ENCODE measurements around the gene SLC25A10.
"Not testable (repeated sequence)": the region's sequence is repeated elsewhere in the genome, so short reads cannot be mapped to it uniquely, and the experiment has no call there.

The SLC25A10 gene

GRCh38 chr17:81675515-81676221, 36.4 kb upstream of the SLC25A10 start:
- not testable (repeated sequence) for H3F3A ChIP-seq (ENCODE audit: insufficient read depth, low read length); H3K79me2 ChIP-seq (ENCODE audit: low read length); H3K4me2 ChIP-seq (ENCODE audit: low read depth, low read length); H3K4me3 ChIP-seq (ENCODE audit: low read length); H3K9me2 ChIP-seq (replicated peaks; ENCODE audit: insufficient read depth, low read length); H3K36me3 ChIP-seq (replicated peaks; ENCODE audit: insufficient read depth, low read length); H3K27ac ChIP-seq (ENCODE audit: low read length); H3K27me3 ChIP-seq (replicated peaks; ENCODE audit: insufficient read depth, low read length); H4K20me1 ChIP-seq (ENCODE audit: insufficient read depth, low read length); H3K9me3 ChIP-seq (replicated peaks; ENCODE audit: insufficient read depth, low read length); H3K4me1 ChIP-seq (ENCODE audit: low read length); H2AFZ ChIP-seq (ENCODE audit: low read length); DNase-seq; H3K9ac ChIP-seq (ENCODE audit: low read length)
- peak; percentile 38 for TF ChIP-seq CTCF (IDR thresholded peaks at IDR 0.05; ENCODE audit: low read length)

GRCh38 chr17:81676906-81677305, 35.2 kb upstream of the SLC25A10 start:
- Histone ChIP-seq H3K79me2 (ENCODE audit: low read length) (peaks cover 3% of the 10 kb centered on the region), H3K27ac (ENCODE audit: low read length) (no peak overlapping the region), H3K4me2 (ENCODE audit: low read depth, low read length) (no peak overlapping the region), H3F3A (ENCODE audit: insufficient read depth, low read length) (0 out of 2 replicates have a peak, but pooled peaks cover 4% of the 10 kb centered on the region), H3K36me3 (replicated peaks; ENCODE audit: insufficient read depth, low read length) (no peaks in the 10 kb centered on the region), H3K27me3 (replicated peaks; ENCODE audit: insufficient read depth, low read length) (no peaks in the 10 kb centered on the region), H3K4me1 (ENCODE audit: low read length) (no peaks in the 10 kb centered on the region), H4K20me1 (ENCODE audit: insufficient read depth, low read length) (no peaks in the 10 kb centered on the region), H3K9me3 (replicated peaks; ENCODE audit: insufficient read depth, low read length) (no peaks in the 10 kb centered on the region), H3K4me3 (ENCODE audit: low read length) (no peak overlapping the region), H2AFZ (ENCODE audit: low read length) (no peak overlapping the region), H3K9ac (ENCODE audit: low read length) (no peak overlapping the region), H3K9me2 (replicated peaks; ENCODE audit: insufficient read depth, low read length) (no peaks in the 10 kb centered on the region)
- no peak for DNase-seq
- TF ChIP-seq CTCF (IDR thresholded peaks at IDR 0.05; ENCODE audit: low read length): no peak
- TF ChIP-seq EZH2 (optimal IDR thresholded peaks at IDR 0.05; ENCODE audit: low read depth, low read length): no peak
- no peak for TF ChIP-seq EZH2phosphoT487 (IDR thresholded peaks at IDR 0.05; ENCODE audit: low read length)

- Histone ChIP-seq H3K9me3 (replicated peaks; ENCODE audit: insufficient read depth, low read length) (no peaks in the 10 kb centered on the region), H3K79me2 (ENCODE audit: low read length) (peaks cover 34% of the 10 kb centered on the region), H4K20me1 (ENCODE audit: insufficient read depth, low read length) (no peaks in the 10 kb centered on the region), H3K27me3 (replicated peaks; ENCODE audit: insufficient read depth, low read length) (no peaks in the 10 kb centered on the region), H3K9me2 (replicated peaks; ENCODE audit: insufficient read depth, low read length) (no peaks in the 10 kb centered on the region), H3K4me2 (ENCODE audit: low read depth, low read length) (no peak overlapping the region), H3F3A (ENCODE audit: insufficient read depth, low read length) (no peaks in the 10 kb centered on the region), H3K4me1 (ENCODE audit: low read length) (0 out of 2 replicates have a peak, but pooled peaks cover 9% of the 10 kb centered on the region), H3K9ac (ENCODE audit: low read length) (no peak overlapping the region), H3K36me3 (replicated peaks; ENCODE audit: insufficient read depth, low read length) (no peaks in the 10 kb centered on the region), H3K4me3 (ENCODE audit: low read length) (no peak overlapping the region), H2AFZ (ENCODE audit: low read length) (no peak overlapping the region), H3K27ac (ENCODE audit: low read length) (no peak overlapping the region)
- no peak for DNase-seq
- TF ChIP-seq EZH2phosphoT487 (IDR thresholded peaks at IDR 0.05; ENCODE audit: low read length) (no peak), CTCF (IDR thresholded peaks at IDR 0.05; ENCODE audit: low read length) (no peak), EZH2 (optimal IDR thresholded peaks at IDR 0.05; ENCODE audit: low read depth, low read length) (no peak)
Measured at GRCh38 chr17:81680150-81680549, 31.9 kb upstream of the SLC25A10 start.

All from MM.1S (cell line).